ENCODE results near the gene TRPM8. TPM values are rescaled to one million over a fixed set of nuclear protein-coding genes. Genes with fewer than 3 reads are reported as not detected.

Gene TRPM8
- total and polyA plus RNA-seq, 2 donors from 2014 or later, result 2.5 TPM; not detected in 1

DNA sequence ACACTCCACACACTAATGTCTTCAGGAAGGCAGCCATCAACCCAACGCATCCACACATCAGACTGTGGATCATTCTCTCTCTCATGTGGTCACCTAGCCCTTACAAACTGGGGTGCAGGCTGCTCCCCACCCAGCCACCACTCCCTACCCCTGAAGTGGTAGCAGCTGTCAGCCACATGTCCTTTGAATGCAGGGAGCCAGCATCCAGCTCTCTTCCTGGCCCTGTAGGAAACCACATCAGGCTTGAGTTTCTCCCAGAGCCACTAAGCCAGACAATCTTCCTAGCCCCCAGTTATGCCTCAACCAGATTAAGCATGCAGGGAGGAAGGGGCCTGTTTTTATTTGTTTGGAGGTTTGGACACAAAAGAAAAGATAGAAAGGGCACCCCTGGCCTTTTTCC lies 80.5 kb downstream of the TRPM8 start:
- Histone ChIP-seq H3K27me3 (ENCODE audit: control insufficient read depth, insufficient read depth, low read length) (no peaks in the 10 kb centered on the region), H3K9me3 (ENCODE audit: control insufficient read depth in 2 of 3, insufficient read depth in 1 of 3, low read length in 3 of 3) (no peaks in the 10 kb centered on the region), H3K4me3 (ENCODE audit: low read length in 3 of 3) (no peak overlapping the region), H3K9ac (ENCODE audit: low read length in 3 of 3) (no peak overlapping the region), H3K27ac (ENCODE audit: low read depth in 2 of 2, low read length in 2 of 2) (no peak overlapping the region), H3K36me3 (ENCODE audit: control insufficient read depth in 2 of 3, insufficient read depth in 3 of 3, low read length in 3 of 3) (no peaks in the 10 kb centered on the region), H3K4me1 (ENCODE audit: control insufficient read depth in 2 of 3, insufficient read depth in 2 of 3, low read depth in 1 of 3, low read length in 3 of 3) (no peaks in the 10 kb centered on the region)
- no peak for DNase-seq
- FAIRE-seq, result no peak
- TF ChIP-seq CTCF (IDR thresholded peaks at IDR 0.05; ENCODE audit: borderline replicate concordance, extremely low read depth, insufficient read depth), result no peak
- intact Hi-C loops (cut with DNase I), result no loop called here

- no peaks in the 10 kb centered on the region for H3K9me3 ChIP-seq (ENCODE audit: control insufficient read depth in 2 of 3, insufficient read depth in 1 of 3, low read length in 3 of 3)
- DNase-seq (peak in 4 of 5 donors; percentile 65 to 73 (median 68)), FAIRE-seq (no peak)
- H3K9ac ChIP-seq (ENCODE audit: low read length in 3 of 3), result no peak overlapping the region
- H3K27me3 ChIP-seq (ENCODE audit: control insufficient read depth, insufficient read depth, low read length), result no peaks in the 10 kb centered on the region
- intact Hi-C loops (cut with DNase I), result no loop called here
- no peak for TF ChIP-seq CTCF (IDR thresholded peaks at IDR 0.05; ENCODE audit: borderline replicate concordance, extremely low read depth, insufficient read depth)
- H3K4me1 ChIP-seq (ENCODE audit: control insufficient read depth in 2 of 3, insufficient read depth in 2 of 3, low read depth in 1 of 3, low read length in 3 of 3), result no peaks in the 10 kb centered on the region
- H3K27ac ChIP-seq (ENCODE audit: low read depth in 2 of 2, low read length in 2 of 2), result no peak overlapping the region
- no peaks in the 10 kb centered on the region for H3K36me3 ChIP-seq (ENCODE audit: control insufficient read depth in 2 of 3, insufficient read depth in 3 of 3, low read length in 3 of 3)
- H3K4me3 ChIP-seq (ENCODE audit: low read length in 3 of 3), result no peak overlapping the region
These were observed 82.0 kb downstream of the TRPM8 start for GRCh38 chr2:233999182-233999581.

- Histone ChIP-seq H3K36me3 (ENCODE audit: control insufficient read depth in 2 of 3, insufficient read depth in 3 of 3, low read length in 3 of 3) (no peaks in the 10 kb centered on the region), H3K4me3 (ENCODE audit: low read length in 3 of 3) (no peak overlapping the region), H3K9me3 (ENCODE audit: control insufficient read depth in 2 of 3, insufficient read depth in 1 of 3, low read length in 3 of 3) (no peaks in the 10 kb centered on the region), H3K27me3 (ENCODE audit: control insufficient read depth, insufficient read depth, low read length) (no peaks in the 10 kb centered on the region), H3K9ac (ENCODE audit: low read length in 3 of 3) (no peak overlapping the region), H3K4me1 (ENCODE audit: control insufficient read depth in 2 of 3, insufficient read depth in 2 of 3, low read depth in 1 of 3, low read length in 3 of 3) (no peaks in the 10 kb centered on the region), H3K27ac (ENCODE audit: low read depth in 2 of 2, low read length in 2 of 2) (no peak overlapping the region)
- intact Hi-C loops (cut with DNase I), result no loop called here
- TF ChIP-seq CTCF (IDR thresholded peaks at IDR 0.05; ENCODE audit: borderline replicate concordance, extremely low read depth, insufficient read depth), result no peak
- FAIRE-seq, result no peak
- no peak for DNase-seq
These were observed 84.4 kb downstream of the TRPM8 start for GRCh38 chr2:234001380-234002160.

Measured in kidney (tissue), 14 donors.